GM10266 (cell line): Measurements from ENCODE around the gene SUCNR1.
"Not testable (repeated sequence)": the region's sequence is repeated elsewhere in the genome, so short reads cannot be mapped to it uniquely, and the experiment has no call there.

Source experiments
- DNase-seq: peaks from one replicate; pipeline ENCODE4 v3.0.0; 2012; ENCODE audit errors: extremely low spot score
- TF ChIP-seq, protein P1 (sequence below): IDR thresholded peaks from 2 replicates; pipeline ENCODE4 v1.5.1; 2012; ENCODE audit warnings: mild to moderate bottlenecking, low read depth; ENCODE audit not compliant: control insufficient read depth, insufficient read depth; ENCODE audit errors: missing control alignments

Gene SUCNR1

DNA sequence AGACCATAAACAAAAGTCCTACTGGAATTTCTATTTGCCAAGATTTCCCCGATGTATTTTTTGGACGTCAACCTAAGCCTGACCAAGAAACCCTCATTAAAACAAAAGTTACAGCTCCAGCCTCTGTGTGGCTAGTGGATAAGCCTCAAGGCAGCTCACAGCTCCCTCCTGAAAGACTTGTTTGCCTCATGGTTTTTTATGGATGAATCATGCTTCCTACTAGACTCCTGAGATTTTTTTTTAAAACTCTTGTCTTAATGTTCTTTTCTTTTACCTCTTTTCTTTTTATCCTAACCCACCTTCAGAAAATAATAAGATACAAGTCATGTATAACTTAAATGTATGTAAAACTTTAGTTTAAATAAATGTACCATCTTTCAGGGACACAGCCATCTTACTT lies 52.4 kb downstream of the SUCNR1 start:
- TF ChIP-seq, protein P1, sequence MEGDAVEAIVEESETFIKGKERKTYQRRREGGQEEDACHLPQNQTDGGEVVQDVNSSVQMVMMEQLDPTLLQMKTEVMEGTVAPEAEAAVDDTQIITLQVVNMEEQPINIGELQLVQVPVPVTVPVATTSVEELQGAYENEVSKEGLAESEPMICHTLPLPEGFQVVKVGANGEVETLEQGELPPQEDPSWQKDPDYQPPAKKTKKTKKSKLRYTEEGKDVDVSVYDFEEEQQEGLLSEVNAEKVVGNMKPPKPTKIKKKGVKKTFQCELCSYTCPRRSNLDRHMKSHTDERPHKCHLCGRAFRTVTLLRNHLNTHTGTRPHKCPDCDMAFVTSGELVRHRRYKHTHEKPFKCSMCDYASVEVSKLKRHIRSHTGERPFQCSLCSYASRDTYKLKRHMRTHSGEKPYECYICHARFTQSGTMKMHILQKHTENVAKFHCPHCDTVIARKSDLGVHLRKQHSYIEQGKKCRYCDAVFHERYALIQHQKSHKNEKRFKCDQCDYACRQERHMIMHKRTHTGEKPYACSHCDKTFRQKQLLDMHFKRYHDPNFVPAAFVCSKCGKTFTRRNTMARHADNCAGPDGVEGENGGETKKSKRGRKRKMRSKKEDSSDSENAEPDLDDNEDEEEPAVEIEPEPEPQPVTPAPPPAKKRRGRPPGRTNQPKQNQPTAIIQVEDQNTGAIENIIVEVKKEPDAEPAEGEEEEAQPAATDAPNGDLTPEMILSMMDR = no peak
- no peak for DNase-seq

DNA sequence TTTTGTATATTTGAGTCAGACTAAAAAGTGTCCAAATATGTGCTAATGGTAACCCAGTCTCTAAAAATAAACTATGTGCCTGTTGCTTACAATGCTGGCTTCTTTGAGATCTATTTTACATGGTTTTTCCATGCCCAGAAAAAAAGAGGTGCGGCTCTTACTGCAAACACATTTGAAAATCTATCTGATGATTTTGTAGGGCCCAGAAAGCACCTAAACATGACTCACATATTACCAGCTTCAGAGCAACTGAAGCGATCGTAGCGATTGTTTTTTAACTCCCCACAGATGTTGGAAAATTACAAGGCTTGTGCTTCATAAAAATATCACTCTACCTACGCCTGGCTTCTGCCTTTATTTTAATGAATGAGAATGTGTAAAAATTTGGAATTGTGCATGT lies 53.5 kb downstream of the SUCNR1 start:
- TF ChIP-seq, protein P1 = no peak
- DNase-seq = no peak

DNA sequence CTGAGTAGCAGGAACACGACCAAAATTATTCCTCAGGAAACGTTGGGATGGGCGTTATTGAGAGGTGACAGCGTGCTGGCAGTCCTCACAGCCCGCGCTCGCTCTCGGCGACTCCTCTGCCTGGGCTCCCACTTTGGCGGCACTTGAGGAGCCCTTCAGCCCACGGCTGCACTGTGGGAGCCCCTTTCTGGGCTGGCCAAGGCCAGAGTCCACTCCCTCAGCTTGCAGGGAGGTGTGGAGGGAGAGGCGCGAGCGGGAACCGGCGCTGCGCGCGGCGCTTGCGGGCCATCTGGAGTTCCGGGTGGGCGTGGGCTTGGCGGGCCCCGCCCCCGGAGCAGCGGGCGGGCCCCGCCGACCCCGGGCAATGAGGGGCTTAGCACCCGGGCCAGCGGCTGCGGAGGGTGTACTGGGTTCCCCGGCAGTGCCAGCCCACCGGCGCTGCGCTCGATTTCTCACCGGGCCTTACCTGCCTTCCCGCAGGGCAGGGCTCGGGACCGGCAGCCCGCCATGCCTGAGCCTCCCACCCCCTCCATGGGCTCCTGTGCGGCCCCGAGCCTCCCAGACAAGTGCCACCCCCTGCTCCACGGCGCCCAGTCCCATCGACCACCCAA lies 54.6 kb downstream of the SUCNR1 start:
- not testable (repeated sequence) for DNase-seq

DNA sequence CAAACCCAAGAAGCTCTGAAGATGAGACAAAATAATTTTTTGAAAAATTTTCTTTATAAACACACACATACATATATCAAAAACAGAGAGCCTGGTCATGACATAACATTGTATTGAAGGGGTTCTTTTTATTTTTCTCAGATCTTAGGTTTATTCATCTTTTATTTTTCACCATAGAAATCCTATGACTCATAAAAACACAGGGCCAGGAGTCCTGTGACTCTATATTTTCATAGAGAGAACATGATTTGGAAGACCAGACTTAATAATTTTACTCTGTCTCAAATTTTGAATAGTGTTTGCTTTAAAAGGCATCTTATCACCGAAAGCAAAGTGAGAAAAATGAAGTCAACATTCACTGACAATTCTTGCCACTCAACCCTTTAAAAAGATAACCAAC lies 57.7 kb downstream of the SUCNR1 start:
- no peak for DNase-seq
- TF ChIP-seq, protein P1 = no peak

DNA sequence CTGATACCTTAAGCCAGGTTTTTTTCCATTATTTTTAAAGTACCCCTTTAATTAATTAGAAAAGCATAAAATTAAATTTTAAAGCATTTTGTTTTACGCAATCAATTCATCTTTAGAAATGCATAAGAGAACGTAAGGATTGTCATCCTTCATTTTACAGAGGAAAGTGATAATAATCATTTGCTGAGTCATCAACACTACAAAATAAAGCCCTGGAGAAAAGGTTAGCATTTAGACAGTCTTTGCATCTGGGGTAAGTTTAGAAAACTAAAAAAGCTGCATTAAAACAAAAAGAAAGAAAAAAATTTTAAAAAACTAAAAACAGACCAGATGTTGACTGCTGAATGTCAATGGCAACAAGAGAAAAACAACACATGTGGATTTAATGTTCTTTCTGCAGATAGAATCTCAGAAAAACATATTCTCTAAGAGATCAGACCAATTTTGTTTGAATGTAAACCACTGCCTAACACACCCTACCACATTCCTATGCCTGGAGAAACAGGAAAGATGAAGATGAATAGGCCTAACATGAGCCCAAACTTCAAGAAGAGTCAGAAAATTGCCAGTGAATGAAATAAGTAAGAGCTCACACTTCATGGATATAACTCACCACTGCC lies 59.9 kb downstream of the SUCNR1 start:
- DNase-seq = no peak
- TF ChIP-seq, protein P1 = no peak
